ENCODE results near the gene MAD1L1.

DNA sequence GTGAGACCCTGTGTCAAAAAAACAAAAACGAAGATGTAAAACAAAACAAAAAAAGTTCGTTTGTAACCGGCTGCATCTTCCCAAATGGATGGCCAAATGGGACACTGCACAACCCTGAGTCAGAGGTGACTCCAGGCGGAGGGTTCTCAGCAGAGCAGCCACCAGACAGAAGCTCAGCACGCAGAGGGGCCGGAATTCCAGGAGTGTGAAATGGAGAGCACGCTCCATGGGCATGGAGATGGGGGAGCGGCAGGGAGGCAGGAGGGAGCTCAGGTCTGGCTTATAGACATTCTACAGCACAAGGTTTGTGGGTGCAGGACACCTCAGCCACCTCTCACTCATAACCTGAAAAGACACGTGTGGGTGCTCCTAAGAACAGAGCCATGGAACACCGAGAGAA, 227.0 kb downstream of the MAD1L1 start:
- TF ChIP-seq CTCF (IDR thresholded peaks at IDR 0.05 in 8 of 11, conservative IDR thresholded peaks at IDR 0.05 in 3 of 11): no peak
- no peak for TF ChIP-seq POLR2A (IDR thresholded peaks at IDR 0.05)
- TF ChIP-seq POLR2AphosphoS5 (IDR thresholded peaks at IDR 0.05): no peak
